GM18868 (cell line): ENCODE measurements around the gene TLX2.

Experiments used
- ATAC-seq: cut with Tn5 transposase; IDR thresholded peaks from one replicate; pipeline ENCODE4 v1.9.1; 2021; ENCODE audit warnings: mild to moderate bottlenecking, moderate library complexity; ENCODE audit not compliant: unreplicated experiment

The TLX2 gene

GRCh38 chr2:74496997-74497776 lies 17.1 kb upstream of the TLX2 start:
- no peak for ATAC-seq

DNA sequence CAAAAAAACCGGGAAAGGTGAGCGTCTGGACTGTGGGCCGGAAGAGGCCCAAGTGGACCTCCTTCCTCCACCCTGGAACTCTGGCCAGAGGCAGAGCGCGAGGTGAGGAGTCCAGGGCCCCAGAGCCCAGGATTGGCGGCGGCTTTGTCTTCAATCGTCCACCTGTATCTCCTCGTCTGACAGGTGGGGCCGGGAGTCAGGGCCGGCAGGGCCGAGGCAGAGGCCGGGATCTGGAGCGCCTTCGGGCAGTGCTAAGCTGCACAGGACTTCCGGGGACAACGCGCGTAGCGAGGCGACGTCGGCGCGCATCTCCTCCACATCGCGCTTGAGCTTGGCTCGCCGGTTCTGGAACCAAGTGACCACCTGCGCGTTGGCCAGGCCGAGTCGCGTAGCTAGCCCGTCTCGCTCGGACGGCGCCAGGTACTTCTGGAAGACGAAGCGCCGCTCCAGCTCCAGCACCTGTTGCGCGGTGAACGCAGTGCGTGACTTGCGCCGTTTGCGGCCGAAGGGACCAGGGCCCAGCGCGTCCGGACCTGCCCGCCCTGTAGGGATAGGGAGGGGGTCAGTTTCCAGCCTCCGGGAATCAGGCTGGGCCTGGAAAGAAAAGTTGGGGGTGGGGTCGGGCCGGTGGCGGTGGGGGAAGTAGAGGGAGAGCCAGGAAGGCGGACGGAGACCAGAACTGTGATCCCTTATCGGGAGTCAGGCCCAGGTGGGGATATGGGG lies 16.3 kb upstream of the TLX2 start:
- no peak for ATAC-seq

GRCh38 chr2:74498500-74499266 lies 15.6 kb upstream of the TLX2 start:
- ATAC-seq = no peak

- no peak for ATAC-seq
Measured at GRCh38 chr2:74499267-74499939, 14.8 kb upstream of the TLX2 start, which contains the start of gene LBX2. LBX2 (minus strand) TSS chr2:74499603; CDS start chr2:74499537, 66 bp downstream.

DNA sequence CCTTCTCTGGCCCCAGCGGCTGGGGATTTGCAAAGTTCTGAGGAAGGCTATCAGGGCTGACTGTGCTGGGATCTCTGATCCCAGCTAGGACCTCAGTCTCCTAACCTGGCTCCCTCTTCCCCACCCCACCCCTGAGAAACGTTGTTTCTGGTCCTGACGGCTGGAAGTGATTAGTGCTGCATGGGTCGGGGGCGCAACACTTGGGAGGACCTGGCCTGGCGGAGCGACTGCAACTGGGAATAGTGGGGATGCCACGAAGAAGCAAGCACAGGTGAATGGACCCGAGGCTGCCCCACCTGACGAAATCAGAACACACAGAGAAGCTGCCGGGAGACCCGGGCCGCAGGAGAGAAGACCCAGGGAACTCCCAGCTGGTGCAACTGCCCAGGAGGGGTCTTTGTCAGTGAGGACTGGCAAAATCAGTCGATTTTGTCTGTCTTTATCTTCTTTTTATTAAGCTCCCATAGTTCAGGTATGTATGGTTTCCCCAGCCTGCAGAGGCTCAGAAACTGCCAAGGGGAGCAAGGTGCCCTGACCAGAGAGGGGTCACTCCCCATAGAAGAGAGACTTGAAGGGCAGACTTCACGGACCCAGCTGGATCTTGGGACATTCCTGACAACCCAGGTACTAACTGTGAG lies 14.2 kb upstream of the TLX2 start:
- ATAC-seq = no peak

DNA sequence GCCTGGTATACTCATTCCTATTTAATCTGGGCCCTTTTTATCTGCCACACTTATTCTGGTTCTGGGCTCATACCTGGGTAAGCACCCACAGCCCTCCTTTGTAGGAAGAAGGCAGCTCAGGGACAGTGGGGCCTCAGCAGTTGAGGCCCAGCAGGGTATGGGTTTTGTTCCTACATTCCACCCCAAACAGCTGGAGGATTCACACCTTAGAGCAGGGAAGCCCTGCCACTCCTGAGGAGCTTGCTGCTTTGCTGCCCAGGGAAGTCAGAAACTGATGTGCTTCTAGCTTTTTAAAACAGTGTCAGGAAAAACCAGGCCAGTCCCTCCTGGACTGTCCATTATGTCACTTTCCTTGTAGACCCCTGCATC lies 13.7 kb upstream of the TLX2 start:
- no peak for ATAC-seq

DNA sequence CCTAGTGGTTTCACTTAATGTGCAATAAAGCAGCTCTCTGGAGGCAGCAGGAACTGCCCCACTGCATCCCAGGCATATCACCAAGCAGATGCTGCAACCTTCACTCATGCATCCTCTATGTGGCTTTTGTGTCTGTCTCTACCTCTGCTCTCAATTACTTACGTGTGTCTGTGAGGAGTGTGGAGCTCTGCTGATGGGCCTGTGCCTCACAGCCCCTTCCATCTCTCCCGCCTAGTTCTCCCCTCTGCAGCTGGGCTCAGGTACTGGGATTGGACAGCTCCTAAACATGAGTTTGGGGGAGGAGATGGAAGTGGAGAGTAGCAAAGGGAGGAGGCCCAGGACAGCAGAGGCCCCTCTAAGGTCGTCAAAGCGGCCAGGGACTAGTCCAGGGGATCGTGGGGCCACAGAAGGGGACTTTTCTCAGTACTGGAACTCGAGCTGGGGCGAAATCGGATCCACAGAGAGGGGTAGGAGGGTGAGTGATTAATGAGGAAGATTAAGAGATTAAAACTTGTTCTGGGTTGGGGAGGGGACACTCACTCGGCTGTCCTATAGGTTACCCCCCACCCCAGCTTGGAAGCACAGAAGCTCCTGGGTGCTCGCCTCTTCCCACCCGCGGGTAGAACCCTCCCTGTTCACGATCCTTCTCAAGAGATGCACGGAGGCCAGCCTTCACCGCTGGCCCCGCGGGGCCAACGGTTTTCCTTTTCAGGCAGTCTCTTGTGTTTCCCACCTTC lies 12.7 kb upstream of the TLX2 start:
- ATAC-seq = no peak

- no peak for ATAC-seq
Measured at GRCh38 chr2:74502147-74502719, 12.0 kb upstream of the TLX2 start.

DNA sequence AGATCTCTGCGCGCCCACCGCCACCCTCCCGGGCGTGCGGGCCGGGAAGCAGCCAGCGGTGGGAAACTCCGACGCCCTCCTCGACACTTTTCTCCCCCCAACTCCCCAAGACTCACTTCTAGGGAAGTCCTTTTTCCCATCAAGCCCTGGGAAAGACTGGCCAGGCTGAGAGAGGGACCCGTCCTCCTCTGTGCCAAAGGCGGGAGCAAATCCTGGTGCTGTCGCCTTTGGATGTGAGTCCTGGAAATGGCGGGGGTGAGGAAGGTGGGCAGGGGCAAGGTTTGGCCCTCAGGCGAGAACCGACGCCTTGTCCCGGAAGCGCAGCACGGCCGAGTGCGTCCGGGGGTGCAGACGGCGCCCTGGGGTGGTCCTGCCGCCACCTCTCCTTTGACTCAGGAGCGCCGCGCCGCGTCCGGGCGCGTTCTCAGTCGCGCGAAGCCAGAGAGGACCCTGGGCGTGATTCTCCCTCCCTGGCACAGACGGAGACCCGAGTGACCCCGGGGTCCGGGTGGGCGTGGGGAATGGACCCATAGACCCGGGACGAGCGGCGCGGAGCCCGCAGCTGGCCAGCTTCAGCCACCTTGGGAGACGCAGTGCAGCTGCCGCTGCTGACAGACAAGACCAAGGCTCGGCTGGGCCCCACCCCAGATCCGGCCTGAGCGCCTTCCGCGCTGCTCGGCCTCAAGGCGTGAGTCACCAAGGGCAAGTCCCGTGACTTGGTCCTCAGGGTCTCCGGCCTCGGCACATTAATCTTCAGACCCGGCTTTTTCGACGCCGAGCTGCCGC lies 11.3 kb upstream of the TLX2 start:
- ATAC-seq = peak; percentile 42

DNA sequence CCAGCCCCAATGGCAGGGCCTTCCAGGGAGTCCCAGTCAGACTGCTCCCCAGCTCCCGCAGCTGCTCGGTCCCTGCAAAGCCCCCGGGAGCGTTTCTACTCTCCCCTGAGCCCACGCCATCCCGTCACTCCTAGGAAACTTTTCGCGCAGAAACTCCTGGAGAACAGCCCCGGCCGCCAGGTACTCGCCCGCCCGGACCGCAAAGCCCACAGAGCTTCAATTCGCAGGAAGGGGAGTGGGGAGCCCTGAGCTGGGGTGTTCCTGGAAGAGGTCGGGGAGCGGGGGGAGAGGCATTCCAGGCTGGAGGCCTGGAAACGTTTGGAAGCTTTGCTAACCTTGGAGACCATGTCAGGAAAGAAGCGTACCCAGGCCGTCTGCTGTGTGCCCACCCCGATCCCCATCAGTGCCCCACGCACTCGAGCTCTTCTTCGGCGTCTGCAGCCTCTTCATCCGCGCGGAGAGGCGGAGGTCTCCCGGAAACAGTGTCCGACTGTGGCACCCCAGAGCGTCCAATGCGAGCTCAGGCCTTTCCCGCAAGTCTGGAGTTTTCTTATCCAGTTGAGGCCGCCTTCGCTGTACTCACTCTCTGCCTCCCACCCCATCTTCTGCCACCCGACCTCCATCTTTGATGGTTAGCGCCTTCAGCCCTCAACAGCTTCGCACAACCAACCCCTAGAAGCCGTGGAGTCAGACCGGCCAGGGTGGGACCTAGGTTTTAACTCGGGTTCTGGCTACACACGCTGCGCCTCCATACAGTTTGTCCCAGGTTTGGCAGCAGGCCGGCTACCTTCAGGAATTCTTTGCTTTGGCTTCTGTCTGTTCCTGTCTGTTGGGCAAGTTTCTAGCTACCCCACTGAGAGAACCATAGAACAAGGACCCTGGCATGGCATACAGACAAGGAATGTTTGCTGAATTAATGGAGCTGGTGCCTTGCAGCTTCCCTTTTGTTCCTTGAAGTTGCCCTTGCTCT lies 10.5 kb upstream of the TLX2 start:
- no peak for ATAC-seq

DNA sequence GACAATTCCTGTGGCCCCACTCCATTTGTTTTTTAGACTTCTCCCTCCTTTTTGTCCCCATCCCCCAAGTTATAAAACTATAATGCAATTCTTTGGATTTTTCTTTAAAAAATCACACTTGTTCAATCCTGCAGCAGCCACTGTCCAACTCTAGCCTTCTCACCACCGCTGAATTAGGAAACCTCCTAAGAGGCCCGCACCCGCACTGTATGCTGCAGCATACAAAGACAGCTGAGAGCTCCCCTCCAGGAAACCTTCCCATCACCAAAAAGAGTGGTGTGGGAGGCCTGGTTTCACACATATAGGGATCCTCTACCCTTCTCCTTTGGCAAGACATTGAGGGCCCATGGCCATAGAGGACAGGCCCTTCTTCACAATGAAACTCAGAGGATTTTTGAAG lies 9.7 kb upstream of the TLX2 start:
- no peak for ATAC-seq

DNA sequence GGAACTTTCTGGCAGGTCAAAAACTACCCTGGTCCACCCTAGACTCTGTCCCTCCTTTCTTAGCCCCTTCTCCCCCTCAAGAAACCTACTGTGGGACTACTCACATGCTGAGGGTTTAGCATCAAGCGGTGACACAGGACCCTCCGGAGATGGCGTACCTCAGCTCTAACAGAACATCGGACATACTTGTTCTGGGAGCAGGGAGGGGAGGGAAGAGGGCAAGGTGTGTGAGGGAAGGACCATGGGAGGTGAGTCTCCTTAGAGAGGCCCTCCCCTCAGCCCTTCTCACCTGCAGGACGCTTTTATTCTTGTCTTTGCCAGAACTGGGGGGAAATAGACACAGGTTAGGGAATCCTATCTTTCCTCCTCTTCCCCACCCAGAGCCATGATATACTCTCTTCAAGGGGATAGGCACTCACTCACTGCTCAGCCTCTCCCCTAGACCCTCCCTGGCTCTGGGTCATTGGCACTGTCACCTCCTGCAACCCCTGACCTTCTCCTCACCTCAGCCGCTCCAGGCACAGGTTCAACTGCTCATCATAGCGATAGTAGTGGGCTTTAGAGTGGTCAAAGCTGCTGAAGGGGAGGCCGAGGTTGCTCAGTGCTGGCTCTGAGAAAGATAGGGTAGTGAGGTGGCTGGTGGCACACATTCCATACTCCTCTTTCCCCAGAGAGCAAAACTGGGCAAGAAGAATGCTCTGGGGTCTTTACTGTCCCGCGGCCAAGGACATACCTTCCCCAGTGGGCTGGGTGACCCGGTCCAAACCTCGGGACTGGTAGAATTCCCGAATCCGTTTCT lies 8.6 kb upstream of the TLX2 start:
- no peak for ATAC-seq

DNA sequence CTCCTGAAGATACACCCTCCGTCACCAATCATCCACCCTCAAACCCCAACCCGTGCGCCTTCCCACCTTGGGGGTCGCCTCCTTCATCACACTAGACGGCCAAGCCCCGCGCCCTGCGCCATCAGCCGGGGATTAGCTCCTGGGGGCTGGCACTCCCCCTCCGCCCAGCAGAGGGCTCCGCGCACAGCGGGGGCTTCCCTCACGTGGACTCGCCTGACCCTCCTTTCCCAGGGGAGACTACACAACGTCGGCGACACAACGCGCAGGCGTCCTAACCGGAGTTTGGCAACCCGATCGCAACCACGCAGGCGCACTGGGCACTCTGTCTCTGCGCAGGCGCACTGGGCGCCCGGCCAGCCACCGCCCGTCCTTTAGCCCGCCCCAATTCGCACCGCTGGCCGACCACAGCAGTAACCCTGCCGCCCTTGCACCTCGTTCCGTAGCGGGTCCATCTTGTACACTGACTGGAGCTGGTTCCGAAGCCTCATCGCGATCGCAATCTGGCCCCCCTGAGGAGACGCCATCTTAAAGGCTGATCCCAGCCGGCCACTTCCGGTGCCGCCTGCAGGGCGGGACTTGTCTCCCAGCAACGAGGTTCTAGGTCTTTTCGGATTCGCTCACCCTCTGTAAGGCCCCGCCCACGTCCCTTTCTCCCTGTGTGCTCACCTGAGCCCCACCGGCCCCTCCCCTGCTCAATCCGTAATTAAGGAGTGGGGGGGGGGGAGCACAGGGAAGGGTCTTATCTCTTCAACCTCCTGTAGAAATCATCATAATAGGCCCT lies 6.9 kb upstream of the TLX2 start, which contains the start of gene PCGF1:
Gene PCGF1 (minus strand): TSS at position 551 of the 781 bp plus-strand sequence. CDS start 27 bp downstream, at position 524.
- peak; percentile 87 for ATAC-seq

- no peak for ATAC-seq
Measured at GRCh38 chr2:74507926-74508520, 6.2 kb upstream of the TLX2 start.

DNA sequence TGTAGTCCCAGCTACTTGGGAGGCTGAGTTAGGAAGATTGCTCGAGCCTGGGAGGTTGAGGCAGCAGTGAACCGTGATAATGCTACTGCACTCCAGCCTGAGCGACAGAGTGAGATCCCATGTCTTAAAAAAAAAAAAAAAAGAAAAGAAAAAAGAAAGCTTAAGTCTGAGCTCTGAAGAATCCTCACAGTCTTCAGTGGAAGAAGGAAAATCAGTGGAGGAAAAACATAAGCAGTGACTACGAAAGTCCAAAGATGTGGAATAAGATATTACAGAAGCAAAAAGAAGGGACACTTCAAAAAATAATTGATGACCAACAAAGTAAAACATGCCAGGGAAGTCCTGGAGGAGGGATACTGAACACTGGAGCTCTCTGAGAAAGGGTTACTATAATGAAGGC lies 4.0 kb upstream of the TLX2 start:
- no peak for ATAC-seq
